ENCODE results near the gene FGF8. TPM values are rescaled to one million over a fixed set of nuclear protein-coding genes. Genes with fewer than 3 reads are reported as not detected.

FGF8 gene
- total RNA-seq, 1 donor from 2014 or later: 17.6 TPM

- H3K36me3 Mint-ChIP-seq: no peaks in the 10 kb centered on the region
- Histone ChIP-seq H3K4me1 (peaks cover 55% of the 10 kb centered on the region), H3K27me3 (peaks cover 26% of the 10 kb centered on the region), H3K36me3 (no peaks in the 10 kb centered on the region), H3K9ac (no peak overlapping the region), H3K27ac (no peak overlapping the region), H2AFZ (replicated peaks) (no peak overlapping the region), H3K4me2 (no peak overlapping the region), H3K9me3 (ENCODE audit: low read depth) (no peaks in the 10 kb centered on the region), H3K4me3 (no peak overlapping the region), H4K20me1 (ENCODE audit: low read depth) (no peaks in the 10 kb centered on the region), H3F3A (ENCODE audit: low read depth) (peaks cover 40% of the 10 kb centered on the region), H3K79me2 (ENCODE audit: low read depth) (no peaks in the 10 kb centered on the region)
- H3K27ac Mint-ChIP-seq: no peak overlapping the region
- TF ChIP-seq, protein P1, sequence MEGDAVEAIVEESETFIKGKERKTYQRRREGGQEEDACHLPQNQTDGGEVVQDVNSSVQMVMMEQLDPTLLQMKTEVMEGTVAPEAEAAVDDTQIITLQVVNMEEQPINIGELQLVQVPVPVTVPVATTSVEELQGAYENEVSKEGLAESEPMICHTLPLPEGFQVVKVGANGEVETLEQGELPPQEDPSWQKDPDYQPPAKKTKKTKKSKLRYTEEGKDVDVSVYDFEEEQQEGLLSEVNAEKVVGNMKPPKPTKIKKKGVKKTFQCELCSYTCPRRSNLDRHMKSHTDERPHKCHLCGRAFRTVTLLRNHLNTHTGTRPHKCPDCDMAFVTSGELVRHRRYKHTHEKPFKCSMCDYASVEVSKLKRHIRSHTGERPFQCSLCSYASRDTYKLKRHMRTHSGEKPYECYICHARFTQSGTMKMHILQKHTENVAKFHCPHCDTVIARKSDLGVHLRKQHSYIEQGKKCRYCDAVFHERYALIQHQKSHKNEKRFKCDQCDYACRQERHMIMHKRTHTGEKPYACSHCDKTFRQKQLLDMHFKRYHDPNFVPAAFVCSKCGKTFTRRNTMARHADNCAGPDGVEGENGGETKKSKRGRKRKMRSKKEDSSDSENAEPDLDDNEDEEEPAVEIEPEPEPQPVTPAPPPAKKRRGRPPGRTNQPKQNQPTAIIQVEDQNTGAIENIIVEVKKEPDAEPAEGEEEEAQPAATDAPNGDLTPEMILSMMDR (IDR thresholded peaks at IDR 0.05): peak; percentile 19
- no peak for TF ChIP-seq EZH2phosphoT487 (IDR thresholded peaks at IDR 0.05)
- peaks cover 69% of the 10 kb centered on the region for H3K4me1 Mint-ChIP-seq
- no peaks in the 10 kb centered on the region for H3K9me3 Mint-ChIP-seq
- no peak for DNase-seq (ENCODE audit: low spot score)
- peaks cover 52% of the 10 kb centered on the region for H3K27me3 Mint-ChIP-seq (ENCODE audit: insufficient read depth, low read depth)
- no peak overlapping the region for H3K4me3 Mint-ChIP-seq
These were observed 6.3 kb downstream of the FGF8 start for GRCh38 chr10:101769541-101770180.

GRCh38 chr10:101768791-101769170, 7.1 kb downstream of the FGF8 start:
- Histone ChIP-seq H2AFZ (replicated peaks) (no peak overlapping the region), H3K9me3 (ENCODE audit: low read depth) (no peaks in the 10 kb centered on the region), H3K9ac (no peak overlapping the region), H3F3A (ENCODE audit: low read depth) (peaks cover 31% of the 10 kb centered on the region), H3K4me2 (peak overlapping the region; percentile 18), H3K4me3 (no peak overlapping the region), H3K36me3 (no peaks in the 10 kb centered on the region), H3K79me2 (ENCODE audit: low read depth) (no peaks in the 10 kb centered on the region), H3K4me1 (peaks cover 46% of the 10 kb centered on the region), H4K20me1 (ENCODE audit: low read depth) (no peaks in the 10 kb centered on the region), H3K27me3 (peaks cover 17% of the 10 kb centered on the region), H3K27ac (no peak overlapping the region)
- peaks cover 43% of the 10 kb centered on the region for H3K27me3 Mint-ChIP-seq (ENCODE audit: insufficient read depth, low read depth)
- no peaks in the 10 kb centered on the region for H3K9me3 Mint-ChIP-seq
- peaks cover 60% of the 10 kb centered on the region for H3K4me1 Mint-ChIP-seq
- H3K36me3 Mint-ChIP-seq: no peaks in the 10 kb centered on the region
- no peak overlapping the region for H3K27ac Mint-ChIP-seq
- no peak for DNase-seq (ENCODE audit: low spot score)
- TF ChIP-seq EZH2phosphoT487 (IDR thresholded peaks at IDR 0.05): no peak
- no peak for TF ChIP-seq EZH2 (IDR thresholded peaks at IDR 0.05)
- TF ChIP-seq, protein P1 (IDR thresholded peaks at IDR 0.05): no peak
- H3K4me3 Mint-ChIP-seq: no peak overlapping the region

- H3K4me1 ChIP-seq: peaks cover 44% of the 10 kb centered on the region
- Mint-ChIP-seq H3K9me3 (no peaks in the 10 kb centered on the region), H3K4me3 (no peak overlapping the region), H3K4me1 (peaks cover 54% of the 10 kb centered on the region), H3K27me3 (ENCODE audit: insufficient read depth, low read depth) (peaks cover 37% of the 10 kb centered on the region), H3K27ac (peak overlapping the region; percentile 63), H3K36me3 (no peaks in the 10 kb centered on the region)
- H3K27me3 ChIP-seq: peaks cover 11% of the 10 kb centered on the region
- peak overlapping the region; percentile 18 for H3K4me2 ChIP-seq
- no peaks in the 10 kb centered on the region for H4K20me1 ChIP-seq (ENCODE audit: low read depth)
- no peaks in the 10 kb centered on the region for H3K36me3 ChIP-seq
- TF ChIP-seq, protein P1 (IDR thresholded peaks at IDR 0.05): no peak
- no peak for TF ChIP-seq EZH2 (IDR thresholded peaks at IDR 0.05)
- no peak for TF ChIP-seq EZH2phosphoT487 (IDR thresholded peaks at IDR 0.05)
- no peaks in the 10 kb centered on the region for H3K9me3 ChIP-seq (ENCODE audit: low read depth)
- no peak overlapping the region for H3K4me3 ChIP-seq
- peak overlapping the region; percentile 29 for H3K27ac ChIP-seq
- no peak overlapping the region for H3K9ac ChIP-seq
- no peaks in the 10 kb centered on the region for H3K79me2 ChIP-seq (ENCODE audit: low read depth)
- peaks cover 25% of the 10 kb centered on the region for H3F3A ChIP-seq (ENCODE audit: low read depth)
- no peak overlapping the region for H2AFZ ChIP-seq (replicated peaks)
- peak; percentile 35 for DNase-seq (ENCODE audit: low spot score)
These were observed 7.7 kb downstream of the FGF8 start for GRCh38 chr10:101767966-101768790.

All from neural progenitor cell (in vitro differentiated cells).